HG02588 (cell line): ENCODE measurements around the gene OSGIN1.
A peak's percentile ranks its signal among the peaks of the same experiment; 100 is the strongest.

ENCODE experiments used
- ATAC-seq: cut with Tn5 transposase; IDR thresholded peaks from one replicate; pipeline ENCODE4 v1.9.1; 2021; ENCODE audit warnings: mild to moderate bottlenecking, moderate library complexity; ENCODE audit not compliant: unreplicated experiment

Gene OSGIN1

GRCh38 chr16:83995754-83996153 lies 42.7 kb downstream of the OSGIN1 start:
- ATAC-seq, result no peak

GRCh38 chr16:83996481-83997252 lies 43.6 kb downstream of the OSGIN1 start:
- ATAC-seq, result no peak

- no peak for ATAC-seq
Measured at GRCh38 chr16:83998091-83998490, 45.1 kb downstream of the OSGIN1 start.

- no peak for ATAC-seq
Measured at GRCh38 chr16:84000989-84001642, 48.1 kb downstream of the OSGIN1 start.

GRCh38 chr16:84001726-84002125 lies 48.7 kb downstream of the OSGIN1 start:
- no peak for ATAC-seq

GRCh38 chr16:84003038-84003437 lies 50.0 kb downstream of the OSGIN1 start:
- no peak for ATAC-seq

- ATAC-seq, result no peak
Measured at GRCh38 chr16:84004442-84004841, 51.4 kb downstream of the OSGIN1 start.

- ATAC-seq, result no peak
Measured at GRCh38 chr16:84005391-84005790, 52.4 kb downstream of the OSGIN1 start.

GRCh38 chr16:84007520-84007919 lies 54.5 kb downstream of the OSGIN1 start:
- no peak for ATAC-seq

- ATAC-seq, result no peak
Measured at GRCh38 chr16:84007965-84008364, 54.9 kb downstream of the OSGIN1 start.

GRCh38 chr16:84009282-84009681 lies 56.2 kb downstream of the OSGIN1 start:
- no peak for ATAC-seq

- ATAC-seq, result peak; percentile 54
Measured at GRCh38 chr16:84013787-84014569, 60.9 kb downstream of the OSGIN1 start.

- ATAC-seq, result no peak
Measured at GRCh38 chr16:84014570-84015327, 61.7 kb downstream of the OSGIN1 start.

GRCh38 chr16:84015399-84015798 lies 62.4 kb downstream of the OSGIN1 start:
- ATAC-seq, result no peak
